Body of pancreas (tissue), 4 donors: ENCODE data around the gene KCNQ5. TPM values are rescaled to one million over a fixed set of nuclear protein-coding genes. Genes with fewer than 3 reads are reported as not detected.

Source experiments
- ATAC-seq: fragments of 150-250 bp; one replicate; pipeline ENCODE4 v1.9.1; 2016
- DNase-seq, 4 donors: peaks; one replicate each; pipeline ENCODE4 v3.0.0-alpha.2; 2019
- H3K27ac ChIP-seq, 4 donors: fragments of 200-600 bp; sonication (generic); 1 replicate in 3 of 4; 2 replicates in 1 of 4; pipeline versions ENCODE4 v1.5.1 to v1.6.1; 2016 to 2019; ENCODE audit warnings: mild to moderate bottlenecking in 1 of 4, mixed read lengths in 1 of 4, moderate library complexity in 1 of 4
- H3K27me3 ChIP-seq, 2 donors: fragments of 200-600 bp; sonication (generic); one replicate each; pipeline ENCODE4 v1.6.0; 2016; ENCODE audit warnings: mild to moderate bottlenecking in 1 of 2
- H3K36me3 ChIP-seq, 2 donors: fragments of 200-600 bp; sonication (generic); replicated peaks in 1 of 2; 2 replicates each; pipeline ENCODE4 v1.5.1; 2016; ENCODE audit warnings: low read depth in 2 of 2; ENCODE audit not compliant: insufficient read depth in 1 of 2
- H3K4me1 ChIP-seq: fragments of 200-600 bp; sonication (generic); one replicate; pipeline ENCODE4 v1.6.0; 2016
- H3K4me3 ChIP-seq, 2 donors: fragments of 200-600 bp; sonication (generic); 1 replicate in 1 of 2; 2 replicates in 1 of 2; pipeline ENCODE4 v1.5.1; 2016 to 2019
- H3K9me3 ChIP-seq, 3 donors: fragments of 200-600 bp; sonication (generic); 1 replicate in 2 of 3; 2 replicates in 1 of 3; pipeline ENCODE4 v1.5.1; 2016
- POLR2A ChIP-seq, 3 donors: fragments of 450-650 bp; IDR thresholded peaks; one replicate each; pipeline ENCODE4 v1.6.1; 2016; ENCODE audit warnings: antibody characterized with exemption in 3 of 3, mild to moderate bottlenecking in 2 of 3
- WGBS, 2 donors: methylation state at CpG; one replicate each; pipeline ENCODE4 v1.1.5; 2017; 5-methylcytosine and 5-hydroxymethylcytosine counted together
- intact Hi-C: fragments of 100-400 bp; cut with DNase I; formaldehyde crosslinking; loops from one replicate; pipeline ENCODE4 v1.15.1; 2023
- total RNA-seq, 2 donors: library from RNA; depleted of rRNA; stranded (reverse); fragments of >200 nt; gene quantifications; one replicate each; pipeline ENCODE4 v1.1.0, GENCODE V29; 2016
- TF ChIP-seq, protein P1 (sequence below), 7 experiments: fragments of 450-650 bp in 4 of 7; fragments of 200-600 bp in 3 of 7; sonication (generic) in 3 of 7; IDR thresholded peaks; one replicate each; pipeline ENCODE4 v1.5.1; 2016 to 2019; ENCODE audit warnings: antibody characterized with exemption in 7 of 7

The KCNQ5 gene
- total RNA-seq, 2 donors from 2014 or later = 1.0 to 1.6 TPM

DNA sequence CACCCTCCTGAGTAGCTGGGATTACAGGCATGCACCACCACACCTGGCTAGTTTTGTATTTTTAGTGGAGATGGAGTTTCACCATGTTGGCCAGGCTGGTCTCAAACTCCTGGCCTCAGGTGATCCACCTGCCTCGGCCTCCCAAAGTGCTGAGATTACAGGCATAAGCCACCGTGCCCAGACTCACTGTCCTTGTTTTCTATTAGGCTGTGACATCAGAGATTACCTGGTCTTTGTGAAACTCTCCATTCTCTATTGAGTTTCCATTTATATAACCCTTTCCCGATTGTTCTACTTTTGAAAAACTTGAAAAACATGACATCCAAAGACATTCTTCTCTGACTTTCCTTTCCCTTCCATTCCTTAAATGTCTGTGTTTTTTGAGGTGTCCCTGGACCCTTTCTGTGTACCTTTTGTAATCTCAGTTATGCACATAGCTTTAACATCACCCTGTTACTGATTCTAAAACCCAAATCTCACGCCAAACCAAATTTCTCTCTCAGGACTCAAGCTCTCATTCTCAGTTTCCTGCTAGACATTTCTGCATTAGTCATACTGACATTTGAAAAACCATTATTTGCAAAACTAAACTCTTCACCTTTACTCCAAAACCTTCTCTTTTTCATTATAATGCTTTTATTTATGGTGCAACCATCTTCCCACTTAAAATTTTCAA is 466.4 kb downstream of the KCNQ5 start:
- DNase-seq (no peak), ATAC-seq (no peak)
- 71 to 83% methylated on average over 4 of the region's 4 CpGs for WGBS, 2 donors
- H3K36me3 ChIP-seq = no peaks in the 10 kb centered on the region
- intact Hi-C loops = no loop called here
- H3K27ac ChIP-seq = no peak overlapping the region
- H3K4me3 ChIP-seq = no peak overlapping the region
- no peak for TF ChIP-seq POLR2A (IDR thresholded peaks at IDR 0.05)
- TF ChIP-seq, protein P1, sequence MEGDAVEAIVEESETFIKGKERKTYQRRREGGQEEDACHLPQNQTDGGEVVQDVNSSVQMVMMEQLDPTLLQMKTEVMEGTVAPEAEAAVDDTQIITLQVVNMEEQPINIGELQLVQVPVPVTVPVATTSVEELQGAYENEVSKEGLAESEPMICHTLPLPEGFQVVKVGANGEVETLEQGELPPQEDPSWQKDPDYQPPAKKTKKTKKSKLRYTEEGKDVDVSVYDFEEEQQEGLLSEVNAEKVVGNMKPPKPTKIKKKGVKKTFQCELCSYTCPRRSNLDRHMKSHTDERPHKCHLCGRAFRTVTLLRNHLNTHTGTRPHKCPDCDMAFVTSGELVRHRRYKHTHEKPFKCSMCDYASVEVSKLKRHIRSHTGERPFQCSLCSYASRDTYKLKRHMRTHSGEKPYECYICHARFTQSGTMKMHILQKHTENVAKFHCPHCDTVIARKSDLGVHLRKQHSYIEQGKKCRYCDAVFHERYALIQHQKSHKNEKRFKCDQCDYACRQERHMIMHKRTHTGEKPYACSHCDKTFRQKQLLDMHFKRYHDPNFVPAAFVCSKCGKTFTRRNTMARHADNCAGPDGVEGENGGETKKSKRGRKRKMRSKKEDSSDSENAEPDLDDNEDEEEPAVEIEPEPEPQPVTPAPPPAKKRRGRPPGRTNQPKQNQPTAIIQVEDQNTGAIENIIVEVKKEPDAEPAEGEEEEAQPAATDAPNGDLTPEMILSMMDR (IDR thresholded peaks at IDR 0.05) = no peak
- H3K27me3 ChIP-seq = no peaks in the 10 kb centered on the region
- no peaks in the 10 kb centered on the region for H3K9me3 ChIP-seq
- no peaks in the 10 kb centered on the region for H3K4me1 ChIP-seq

DNA sequence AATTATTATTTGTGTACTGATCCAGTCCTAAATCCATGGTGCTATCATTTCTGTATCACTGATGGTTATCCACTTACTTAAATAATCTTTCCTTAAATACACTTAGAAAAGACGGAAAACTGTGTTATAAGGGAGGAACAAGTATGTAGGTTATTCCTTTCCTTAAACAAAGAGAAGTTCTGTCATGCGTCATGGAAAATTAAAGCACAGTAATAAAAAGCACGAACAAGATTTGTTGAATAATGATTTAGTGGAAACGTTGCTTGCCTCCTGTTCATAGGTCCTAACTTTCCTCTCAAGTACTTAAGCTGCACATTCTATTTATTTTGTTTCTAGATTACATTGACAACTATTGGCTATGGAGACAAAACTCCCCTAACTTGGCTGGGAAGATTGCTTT is 483.1 kb downstream of the KCNQ5 start:
- no peaks in the 10 kb centered on the region for H3K27me3 ChIP-seq
- no peaks in the 10 kb centered on the region for H3K36me3 ChIP-seq
- ATAC-seq (no peak), DNase-seq (no peak)
- no peak overlapping the region for H3K4me3 ChIP-seq
- H3K27ac ChIP-seq = no peak overlapping the region
- intact Hi-C loops = no loop called here
- H3K4me1 ChIP-seq = no peaks in the 10 kb centered on the region
- no peaks in the 10 kb centered on the region for H3K9me3 ChIP-seq
- no peak for TF ChIP-seq POLR2A (IDR thresholded peaks at IDR 0.05)
- TF ChIP-seq, protein P1 (IDR thresholded peaks at IDR 0.05) = no peak
- WGBS, 2 donors = 30% methylated on average over 4 of the region's 4 CpGs

DNA sequence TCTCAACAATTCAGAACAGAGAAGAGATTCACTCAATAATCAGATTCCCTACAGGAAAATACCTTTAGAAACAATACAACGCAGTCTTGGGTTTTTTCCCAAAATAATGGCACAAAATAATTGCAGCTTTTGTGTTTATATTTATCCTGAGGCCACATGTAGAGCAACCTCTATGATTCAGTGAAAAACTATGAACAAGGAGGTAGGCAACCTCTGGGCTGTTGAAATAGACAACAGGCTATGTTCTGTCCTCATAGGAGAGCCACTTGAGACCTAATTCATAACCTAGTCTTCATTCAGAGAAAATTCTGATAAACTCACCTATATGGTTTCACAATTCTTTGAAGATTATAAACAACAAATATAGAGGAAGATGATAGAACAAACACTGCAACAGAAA is 485.2 kb downstream of the KCNQ5 start:
- no peak overlapping the region for H3K27ac ChIP-seq
- no peaks in the 10 kb centered on the region for H3K36me3 ChIP-seq
- H3K4me1 ChIP-seq = no peaks in the 10 kb centered on the region
- WGBS, 2 donors = 46 to 49% methylated on average over 1 of the region's 1 CpG
- TF ChIP-seq, protein P1 (IDR thresholded peaks at IDR 0.05) = no peak
- TF ChIP-seq POLR2A (IDR thresholded peaks at IDR 0.05) = no peak
- DNase-seq (no peak), ATAC-seq (no peak)
- H3K27me3 ChIP-seq = no peaks in the 10 kb centered on the region
- H3K4me3 ChIP-seq = no peak overlapping the region
- intact Hi-C loops = no loop called here
- no peaks in the 10 kb centered on the region for H3K9me3 ChIP-seq

DNA sequence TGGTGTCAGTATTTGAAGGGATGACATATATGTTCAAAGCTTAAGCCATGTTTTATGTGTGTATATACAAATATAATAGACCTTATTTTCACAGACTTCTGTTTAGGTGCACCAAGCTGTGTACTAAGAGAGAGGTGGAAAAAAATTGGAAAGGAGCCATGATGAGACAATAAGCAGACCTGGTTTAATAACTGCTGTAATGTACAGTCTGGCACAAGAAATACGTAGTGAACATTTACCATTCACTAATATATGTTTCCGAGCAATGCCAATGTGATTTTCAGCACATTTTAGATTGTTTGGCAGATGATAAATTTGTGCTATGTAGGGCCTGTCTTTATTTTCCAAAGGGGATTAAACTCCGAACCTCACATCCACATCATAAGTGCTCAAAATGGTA is 487.1 kb downstream of the KCNQ5 start:
- Histone ChIP-seq H3K4me3 (no peak overlapping the region), H3K9me3 (no peaks in the 10 kb centered on the region), H3K4me1 (no peaks in the 10 kb centered on the region), H3K36me3 (no peaks in the 10 kb centered on the region), H3K27me3 (no peaks in the 10 kb centered on the region), H3K27ac (no peak overlapping the region)
- 87 to 91% methylated on average over 3 of the region's 3 CpGs for WGBS, 2 donors
- DNase-seq = no peak
- TF ChIP-seq, protein P1 (IDR thresholded peaks at IDR 0.05) = no peak
- TF ChIP-seq POLR2A (IDR thresholded peaks at IDR 0.05) = no peak
- ATAC-seq = no peak
- intact Hi-C loops = no loop called here

DNA sequence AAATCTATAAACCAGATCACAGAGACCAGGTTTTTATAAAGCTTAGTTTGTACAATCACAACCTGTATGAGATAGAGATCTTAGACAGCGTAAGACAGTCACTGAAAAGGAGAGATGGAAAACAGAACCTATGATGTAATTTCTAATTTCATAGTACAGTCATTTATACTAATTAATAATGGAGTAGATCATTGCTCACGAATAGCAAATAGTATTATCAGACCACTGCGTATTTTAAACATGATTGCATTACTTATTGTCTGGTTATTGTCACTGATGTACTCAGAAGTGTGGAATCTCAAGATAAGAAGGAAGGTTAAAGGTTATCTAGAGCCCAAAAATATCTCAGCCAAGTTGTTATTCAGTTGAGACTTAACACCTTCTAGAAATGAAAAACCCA is 487.8 kb downstream of the KCNQ5 start:
- no peak for TF ChIP-seq POLR2A (IDR thresholded peaks at IDR 0.05)
- TF ChIP-seq, protein P1 (IDR thresholded peaks at IDR 0.05) = no peak
- Histone ChIP-seq H3K9me3 (no peaks in the 10 kb centered on the region), H3K36me3 (no peaks in the 10 kb centered on the region), H3K27me3 (no peaks in the 10 kb centered on the region), H3K27ac (no peak overlapping the region), H3K4me3 (no peak overlapping the region), H3K4me1 (no peaks in the 10 kb centered on the region)
- DNase-seq = no peak
- no peak for ATAC-seq
- 32 to 36% methylated on average over 3 of the region's 3 CpGs for WGBS, 2 donors
- intact Hi-C loops = no loop called here
